Right ventricle myocardium superior (tissue), 1 donor: ENCODE measurements around the gene MORN5. TPM values are rescaled to one million over a fixed set of nuclear protein-coding genes. Genes with fewer than 3 reads are reported as not detected.

Source experiments
- ATAC-seq: fragments of 200-7000 bp; cut with Tn5 transposase; one replicate; pipeline ENCODE4 v1.9.1; 2020; ENCODE audit warnings: mild to moderate bottlenecking; ENCODE audit not compliant: poor library complexity
- DNase-seq: peaks from one replicate; pipeline ENCODE4 v3.0.0-alpha.2; 2020
- intact Hi-C: fragments of 100-400 bp; cut with DNase I; formaldehyde crosslinking; loops from one replicate; pipeline ENCODE4 v1.11.2; 2022
- total RNA-seq: library from RNA; stranded (reverse); fragmentation: NEBNext Ultra II Directional; extraction: Animal tissue kit (Norgen Biotek cat#: 25700); gene quantifications from one replicate; pipeline ENCODE4 v1.2.1, GENCODE V29; 2021
- donor health status: DM: no; HTN: yes; CAD: no; lungs with severe emphysema.

The MORN5 gene
- total RNA-seq, 1 donor from 2014 or later: not detected

GRCh38 chr9:122219856-122220672 is 60.4 kb downstream of the MORN5 start:
- intact Hi-C loops: no loop called here
- no peak for DNase-seq
- peak; percentile 21 for ATAC-seq

- intact Hi-C loops: no loop called here
- ATAC-seq: no peak
- no peak for DNase-seq
These were observed 61.0 kb downstream of the MORN5 start for GRCh38 chr9:122220673-122221182.

GRCh38 chr9:122221183-122221811 is 61.6 kb downstream of the MORN5 start:
- intact Hi-C loops: no loop called here
- ATAC-seq: no peak
- no peak for DNase-seq

GRCh38 chr9:122222791-122223190 is 63.1 kb downstream of the MORN5 start:
- ATAC-seq (no peak), DNase-seq (no peak)
- intact Hi-C loops: no loop called here

GRCh38 chr9:122223435-122223834 is 63.7 kb downstream of the MORN5 start:
- no peak for DNase-seq
- intact Hi-C loops: no loop called here
- ATAC-seq: no peak

- intact Hi-C loops: no loop called here
- ATAC-seq: no peak
These were observed 65.8 kb downstream of the MORN5 start for GRCh38 chr9:122225312-122226141.

GRCh38 chr9:122226142-122226757 is 66.5 kb downstream of the MORN5 start:
- intact Hi-C loops: no loop called here
- ATAC-seq (no peak), DNase-seq (no peak)

More at GRCh38 chr9:122225312-122226141, 65.8 kb downstream of the MORN5 start:
- DNase-seq: no peak

- no peak for ATAC-seq
- DNase-seq: no peak
- intact Hi-C loops: no loop called here
These were observed 67.3 kb downstream of the MORN5 start for GRCh38 chr9:122226758-122227574.

GRCh38 chr9:122227575-122227900 is 67.8 kb downstream of the MORN5 start:
- DNase-seq (no peak), ATAC-seq (no peak)
- intact Hi-C loops: no loop called here

- no peak for DNase-seq
- intact Hi-C loops: no loop called here
These were observed 68.5 kb downstream of the MORN5 start for GRCh38 chr9:122228191-122228567.

GRCh38 chr9:122228568-122229484 is 69.1 kb downstream of the MORN5 start, which contains the start of gene LHX6:
Gene LHX6 (minus strand): TSS chr9:122228957. CDS start chr9:122228740, 217 bp downstream.
- ATAC-seq (no peak), DNase-seq (no peak)
- intact Hi-C loops: no loop called here

More at GRCh38 chr9:122228191-122228567, 68.5 kb downstream of the MORN5 start:
- no peak for ATAC-seq

- no peak for DNase-seq
- no peak for ATAC-seq
- intact Hi-C loops: no loop called here
These were observed 69.8 kb downstream of the MORN5 start for GRCh38 chr9:122229485-122229837.

GRCh38 chr9:122232796-122233306 is 73.1 kb downstream of the MORN5 start:
- intact Hi-C loops: no loop called here
- ATAC-seq (no peak), DNase-seq (no peak)

GRCh38 chr9:122234022-122234748 is 74.5 kb downstream of the MORN5 start:
- intact Hi-C loops: no loop called here
- DNase-seq (no peak), ATAC-seq (no peak)

- intact Hi-C loops: no loop called here
- ATAC-seq: no peak
- no peak for DNase-seq
These were observed 77.0 kb downstream of the MORN5 start for GRCh38 chr9:122236681-122237080.

GRCh38 chr9:122239722-122240121 is 80.0 kb downstream of the MORN5 start:
- peak; percentile 94 for ATAC-seq
- intact Hi-C loops: no loop called here
- peak; percentile 60 for DNase-seq
